A172 (cell line): Measurements from ENCODE around the gene ALCAM. TPM values are rescaled to one million over a fixed set of nuclear protein-coding genes. Genes with fewer than 3 reads are reported as not detected.

Source experiments
- DNase-seq: peaks from one replicate; pipeline ENCODE4 v3.0.0-alpha.2; 2015; ENCODE audit warnings: low spot score
- total RNA-seq: library from RNA; depleted of rRNA; stranded (reverse); fragments of >200 nt; shearing (Covaris generic); gene quantifications from 2 replicates; pipeline ENCODE4 v1.2.3, GENCODE V29; 2014

The ALCAM gene
- total RNA-seq, 1 experiment from 2014 or later, result 102 TPM

DNA sequence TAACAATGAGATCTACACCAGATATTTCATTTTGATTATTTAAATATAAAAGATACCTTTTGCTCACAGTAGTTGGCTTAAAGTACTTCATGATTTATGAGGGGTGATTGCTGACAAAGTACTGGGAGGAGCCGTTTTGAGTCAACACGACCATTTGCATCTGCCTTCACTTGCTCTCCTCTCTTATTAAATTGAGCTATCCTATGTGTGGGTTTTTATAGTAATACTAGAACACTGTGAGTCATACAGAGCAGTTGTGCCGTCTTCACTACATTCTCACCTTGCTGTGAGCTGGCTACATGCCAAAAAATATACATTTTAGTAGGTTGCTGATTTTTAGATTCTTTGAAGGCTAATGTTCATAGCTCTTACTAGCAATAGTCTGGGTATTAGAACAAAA lies 161.2 kb downstream of the ALCAM start:
- peak; percentile 62 for DNase-seq

DNA sequence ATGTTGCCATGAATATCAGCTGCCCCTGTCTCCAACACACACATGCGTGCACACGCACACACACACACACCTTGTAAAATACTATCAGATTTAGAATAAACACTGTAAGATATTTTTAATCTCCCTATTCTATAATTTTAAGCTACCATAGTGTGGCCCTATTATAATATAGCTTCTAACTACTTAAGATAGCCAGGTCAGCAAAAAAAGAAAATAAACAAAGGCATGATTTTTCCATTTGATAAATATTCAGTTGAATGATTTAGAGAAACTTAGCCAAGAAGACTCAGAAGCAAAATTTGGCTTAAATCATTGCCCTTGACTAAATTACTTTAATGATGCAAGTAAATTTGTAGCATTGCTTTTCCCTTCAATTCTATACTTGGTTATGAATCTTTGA lies 162.2 kb downstream of the ALCAM start:
- no peak for DNase-seq

DNA sequence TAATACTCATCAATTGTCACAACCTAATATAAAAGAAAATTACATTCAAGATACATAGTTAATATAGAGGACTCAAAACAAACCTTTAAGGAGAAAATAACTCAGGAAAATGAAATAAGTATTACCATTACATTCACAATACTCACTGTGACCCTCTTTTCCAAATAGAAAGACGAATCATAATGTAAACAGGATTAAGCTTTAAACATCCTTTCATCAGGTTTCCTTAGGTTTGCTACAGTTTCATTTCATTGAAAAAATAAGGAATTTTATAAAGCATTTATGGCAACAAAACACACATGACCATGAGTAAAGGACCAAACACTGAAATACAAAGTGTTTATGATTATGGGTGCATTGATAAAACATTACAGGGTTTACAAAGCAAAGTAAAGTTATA lies 162.7 kb downstream of the ALCAM start:
- DNase-seq, result no peak

DNA sequence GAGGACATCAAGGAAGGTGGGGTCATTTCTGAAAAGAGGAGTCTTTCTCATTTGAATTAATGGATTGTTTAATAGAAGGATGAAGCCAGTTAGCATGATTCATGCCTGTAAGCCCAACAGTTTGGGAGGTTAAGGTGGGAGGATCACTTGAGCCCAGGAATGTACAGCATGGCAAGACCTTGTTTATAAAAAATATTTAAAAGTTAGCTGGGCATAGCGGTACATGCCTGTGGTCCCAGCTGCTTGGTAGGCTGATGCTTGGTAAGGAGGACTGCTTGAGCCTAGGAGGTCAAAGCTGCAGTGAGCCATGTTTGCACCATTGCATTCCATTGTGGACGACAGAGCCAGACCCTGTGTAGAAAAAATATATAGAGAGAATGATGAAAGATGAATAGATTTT lies 165.5 kb downstream of the ALCAM start:
- no peak for DNase-seq

DNA sequence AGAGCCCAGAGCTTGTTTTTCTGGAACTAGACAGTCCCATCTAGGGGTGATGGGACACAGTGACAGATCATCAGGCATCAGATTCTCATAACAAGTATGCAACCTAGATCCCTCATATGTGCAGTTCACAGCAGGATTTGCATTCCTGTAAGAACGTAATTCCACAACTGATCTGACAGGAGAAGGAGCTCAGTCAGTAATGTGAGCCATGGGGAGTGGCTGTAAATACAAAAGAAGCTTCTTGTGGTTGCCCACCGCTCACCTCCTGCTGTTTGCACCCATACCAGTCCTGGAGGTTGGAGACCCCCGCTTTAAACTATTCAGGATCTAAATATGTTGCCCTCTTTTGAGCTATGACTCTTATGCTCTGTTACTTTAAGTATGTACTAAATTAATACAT lies 167.3 kb downstream of the ALCAM start:
- peak; percentile 27 for DNase-seq

DNA sequence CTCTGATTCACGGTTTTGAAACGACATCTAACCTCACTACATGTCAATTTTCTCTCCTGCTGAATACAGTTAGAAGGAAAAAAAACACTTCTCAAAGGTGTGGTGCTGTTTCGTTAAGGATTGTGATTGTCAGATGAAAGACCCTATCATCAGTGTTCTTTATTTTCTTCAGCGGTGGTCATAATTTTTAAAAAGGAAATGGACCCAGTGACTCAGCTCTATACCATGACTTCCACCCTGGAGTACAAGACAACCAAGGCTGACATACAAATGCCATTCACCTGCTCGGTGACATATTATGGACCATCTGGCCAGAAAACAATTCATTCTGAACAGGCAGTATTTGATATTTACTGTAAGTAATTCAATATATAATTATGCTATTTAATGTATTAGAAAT lies 167.8 kb downstream of the ALCAM start:
- peak; percentile 3 for DNase-seq

DNA sequence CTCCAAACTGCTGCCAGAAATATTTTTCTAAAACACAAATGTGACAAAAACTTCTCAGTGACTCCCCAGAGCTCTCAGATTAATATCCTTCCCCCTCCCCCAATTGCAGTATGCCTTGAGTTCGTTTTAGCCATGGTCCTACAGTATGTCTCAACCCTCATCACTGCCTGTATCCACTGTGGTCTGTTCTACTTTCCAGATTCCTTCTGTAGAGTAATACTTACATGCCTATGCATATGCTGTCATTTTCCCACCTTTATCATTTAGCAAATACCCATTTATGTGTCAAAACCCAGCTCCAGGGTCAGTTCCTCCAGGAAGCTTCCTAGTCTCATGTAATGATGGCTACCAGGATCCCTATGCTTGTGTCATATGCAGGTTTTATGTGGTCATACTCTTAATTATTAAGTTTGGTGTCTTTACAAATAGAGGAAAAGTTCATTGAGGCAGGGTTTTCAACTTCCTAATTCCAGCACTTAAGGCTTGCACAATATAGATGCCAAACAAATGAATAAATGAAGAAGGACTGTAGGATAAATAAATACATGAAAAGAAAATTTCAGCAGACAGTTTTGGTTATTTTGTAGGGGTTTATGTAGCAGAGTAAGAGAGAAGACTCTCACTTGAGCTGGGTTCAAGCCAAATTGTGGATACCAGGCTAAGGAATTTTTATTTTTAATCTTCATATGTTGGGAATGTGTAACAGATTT lies 170.8 kb downstream of the ALCAM start:
- DNase-seq, result no peak

DNA sequence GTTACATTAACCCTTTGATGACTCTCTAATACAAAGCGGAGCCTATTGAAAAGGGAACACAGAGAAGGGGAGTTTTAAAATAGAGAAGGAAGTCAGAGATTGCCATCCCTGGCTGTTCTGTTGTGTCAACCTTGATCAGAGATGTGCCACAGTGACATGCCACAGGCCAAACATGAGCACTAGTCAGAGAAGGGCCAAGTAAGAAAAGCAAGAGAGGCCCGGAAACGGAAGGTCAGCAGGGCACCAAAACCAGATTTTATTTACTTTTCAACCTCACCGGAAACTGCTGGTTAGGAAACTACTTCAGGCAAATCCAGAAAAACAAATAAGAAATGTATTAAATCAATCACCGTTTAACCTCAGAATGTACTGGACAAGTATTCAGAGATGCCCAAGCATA lies 171.8 kb downstream of the ALCAM start:
- DNase-seq, result no peak

DNA sequence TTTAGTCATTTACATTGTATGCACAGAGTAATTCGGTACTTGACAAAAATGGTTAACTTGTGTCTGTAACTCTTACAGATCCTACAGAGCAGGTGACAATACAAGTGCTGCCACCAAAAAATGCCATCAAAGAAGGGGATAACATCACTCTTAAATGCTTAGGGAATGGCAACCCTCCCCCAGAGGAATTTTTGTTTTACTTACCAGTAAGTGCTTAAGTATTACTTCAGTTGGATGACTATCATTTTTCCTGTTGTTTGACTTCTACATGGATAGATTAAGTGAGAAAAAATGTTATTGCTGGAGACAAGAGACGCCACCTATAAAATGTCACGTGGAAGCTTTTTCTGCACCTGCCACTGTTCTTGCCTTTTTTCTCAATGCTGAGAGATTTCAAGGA lies 173.2 kb downstream of the ALCAM start:
- no peak for DNase-seq

DNA sequence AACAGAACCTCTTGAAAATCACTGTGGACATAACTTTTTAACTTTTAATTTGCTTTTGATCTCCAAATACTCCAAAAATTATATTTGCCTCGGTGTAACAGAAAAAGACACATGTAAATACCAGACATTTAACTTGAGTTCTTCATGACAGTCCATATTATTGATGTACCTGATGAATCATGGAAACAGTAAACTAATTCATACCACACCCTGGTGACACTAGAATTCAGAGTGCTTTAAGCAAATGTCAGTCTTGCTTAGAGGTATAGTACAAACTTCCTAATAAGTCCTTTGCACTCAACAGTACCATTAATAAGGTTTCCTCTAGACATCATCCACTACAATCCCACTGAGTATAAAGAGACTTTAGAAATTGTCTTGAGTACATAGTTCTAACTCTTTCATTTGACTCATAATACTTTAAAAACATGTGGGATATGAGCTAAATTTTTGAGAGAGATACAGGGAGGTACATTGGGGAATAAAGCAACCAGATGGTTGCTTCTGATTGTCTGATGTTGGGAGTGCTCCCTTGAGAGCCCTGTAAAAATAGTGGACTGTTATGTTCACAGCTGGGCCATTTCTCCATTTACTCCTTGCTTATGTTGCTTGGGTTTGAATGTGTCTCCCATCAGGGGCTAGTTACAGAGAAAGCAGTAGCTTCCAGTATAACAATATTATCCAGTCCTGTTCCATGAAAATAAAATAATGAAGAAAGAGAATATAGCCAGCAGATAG lies 175.7 kb downstream of the ALCAM start:
- DNase-seq, result no peak

DNA sequence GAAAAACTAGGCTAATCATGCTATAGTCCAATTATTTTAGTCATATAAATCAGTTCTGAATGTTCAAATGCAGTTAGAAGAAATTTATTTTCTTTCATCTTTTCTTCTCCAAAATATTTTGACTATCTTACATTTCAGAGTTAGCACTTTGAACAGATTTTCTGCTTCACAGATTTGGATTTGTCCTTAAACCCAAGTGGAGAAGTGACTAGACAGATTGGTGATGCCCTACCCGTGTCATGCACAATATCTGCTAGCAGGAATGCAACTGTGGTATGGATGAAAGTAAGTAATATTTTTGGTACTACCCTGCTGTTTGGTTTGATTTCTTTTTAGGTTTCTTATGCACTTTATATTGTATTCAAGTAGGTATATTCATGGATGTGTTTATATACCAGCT lies 178.3 kb downstream of the ALCAM start:
- DNase-seq, result no peak

DNA sequence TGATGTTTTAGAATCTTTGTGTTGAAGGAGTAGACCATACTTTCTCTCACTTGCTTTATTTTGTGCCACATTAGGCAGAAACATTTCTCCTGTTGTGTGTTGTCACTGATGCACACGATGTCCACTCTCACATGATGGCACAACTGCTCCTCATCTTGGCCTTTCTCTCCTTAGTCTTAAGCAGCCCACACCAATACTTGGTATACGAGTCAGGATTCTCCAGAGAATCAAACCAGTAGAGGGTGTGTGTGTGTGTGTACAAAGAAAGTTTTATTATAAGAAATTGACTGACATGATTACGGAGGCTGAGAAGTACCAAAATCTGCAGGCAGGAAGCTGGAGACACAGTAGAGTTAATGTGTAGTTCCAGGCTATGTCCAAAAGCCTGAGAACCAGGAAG lies 187.1 kb downstream of the ALCAM start:
- no peak for DNase-seq

DNA sequence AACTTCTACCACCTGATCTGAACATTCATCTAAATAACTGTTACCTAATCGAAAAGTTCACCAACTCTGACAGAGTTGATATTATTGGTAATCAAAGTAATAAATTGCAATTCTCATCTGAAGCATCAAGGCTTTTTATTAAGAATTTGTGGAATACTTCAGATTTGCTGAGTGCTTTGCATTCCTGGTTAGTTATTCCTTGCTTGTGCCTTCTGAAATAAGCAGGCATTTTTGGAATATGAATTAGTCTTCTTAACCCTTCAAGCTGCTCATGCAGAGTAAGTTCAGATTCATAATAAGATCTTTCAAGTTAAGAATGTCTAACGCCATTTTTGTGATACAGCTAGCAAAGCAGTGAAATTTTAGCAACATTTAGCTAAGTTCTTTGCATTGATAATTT lies 188.5 kb downstream of the ALCAM start:
- no peak for DNase-seq

DNA sequence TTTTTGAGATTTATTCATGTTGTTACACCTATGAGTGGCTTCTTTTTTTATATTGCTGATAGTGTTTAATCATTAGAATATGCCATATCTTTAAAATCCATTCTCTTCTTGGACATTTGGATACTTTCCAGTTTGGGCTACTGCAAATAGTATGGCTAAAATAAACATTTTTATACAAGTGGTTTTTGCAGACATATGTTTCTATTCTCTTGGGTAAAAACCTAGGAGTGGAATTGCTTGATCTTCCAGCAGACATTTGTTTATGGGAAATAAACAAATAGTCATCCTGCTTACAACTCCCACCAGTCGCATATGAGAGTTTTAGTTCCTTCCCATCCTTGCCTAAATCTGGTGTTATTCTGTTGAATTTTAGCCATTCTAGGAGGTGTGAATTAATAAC lies 193.1 kb downstream of the ALCAM start:
- DNase-seq, result no peak

DNA sequence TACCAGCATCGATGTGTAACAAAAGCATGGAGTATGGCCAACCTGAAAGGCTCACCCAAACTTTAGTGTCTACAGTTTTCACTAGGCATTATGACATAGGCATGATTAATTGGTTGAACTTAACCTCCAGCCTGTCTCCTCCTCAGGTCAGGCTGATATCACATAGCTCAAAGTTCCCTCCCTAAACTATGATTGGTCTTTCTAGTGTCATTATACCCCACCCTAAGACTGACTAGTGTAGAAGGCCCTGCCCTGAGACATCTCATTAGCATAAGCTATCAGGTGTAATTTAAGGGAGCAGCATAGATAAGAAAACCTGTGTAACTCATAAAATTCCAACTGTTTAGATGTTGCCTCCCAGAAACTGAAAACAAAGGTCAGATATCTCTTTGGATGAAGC lies 195.2 kb downstream of the ALCAM start:
- no peak for DNase-seq

DNA sequence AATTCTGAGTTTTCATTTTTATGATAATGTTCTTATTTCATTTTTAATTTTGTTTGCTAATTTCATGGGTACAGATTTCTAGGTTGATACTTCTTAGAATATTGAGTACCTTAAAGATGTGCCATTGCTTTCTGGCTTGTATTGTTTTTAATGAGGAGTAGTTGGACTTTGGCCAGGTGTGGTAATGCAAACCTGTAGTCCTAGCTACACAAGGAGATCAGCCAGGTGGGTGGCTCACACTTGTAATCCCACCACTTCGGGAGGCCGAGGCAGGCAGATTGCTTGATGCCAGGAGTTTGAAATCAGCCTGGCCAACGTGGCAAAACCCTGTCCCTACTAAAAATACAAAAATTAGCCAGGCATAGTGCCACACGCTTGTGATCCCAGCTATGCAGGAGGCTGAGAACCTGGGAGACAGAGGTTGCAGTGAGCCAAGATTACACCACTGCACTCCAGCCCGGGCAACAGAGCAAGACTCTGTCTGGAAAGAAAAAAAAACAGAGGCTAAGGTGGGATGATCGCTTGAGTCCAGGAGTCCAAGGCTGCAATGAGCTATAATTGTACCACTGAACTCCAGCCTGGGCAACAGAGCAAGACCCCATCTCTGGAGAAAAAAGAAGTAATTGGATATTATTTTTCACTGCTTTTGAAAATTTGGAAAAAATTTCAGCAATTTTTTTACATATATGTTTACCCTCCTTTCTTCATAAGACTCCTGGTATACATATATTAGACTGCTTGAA lies 198.0 kb downstream of the ALCAM start:
- DNase-seq, result no peak

DNA sequence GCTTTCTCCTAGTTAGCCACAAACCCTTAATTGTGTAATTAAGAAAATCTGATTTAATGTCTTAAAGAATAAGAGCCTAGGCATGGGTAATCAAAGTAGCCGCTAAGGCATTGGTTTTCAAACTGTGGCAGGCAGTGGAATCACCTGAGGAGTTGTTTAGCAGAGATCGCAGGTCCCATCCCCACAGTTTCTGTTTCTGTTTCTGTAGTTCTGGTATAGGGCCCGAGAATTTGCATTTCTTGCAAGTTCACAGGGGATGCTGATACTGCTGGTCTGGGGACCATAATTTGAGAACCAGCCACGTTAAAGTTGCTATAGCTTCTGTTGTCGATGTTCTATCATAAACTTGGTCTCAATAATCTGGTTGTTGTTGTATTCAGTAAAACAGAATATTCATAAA lies 204.3 kb downstream of the ALCAM start:
- DNase-seq, result no peak

DNA sequence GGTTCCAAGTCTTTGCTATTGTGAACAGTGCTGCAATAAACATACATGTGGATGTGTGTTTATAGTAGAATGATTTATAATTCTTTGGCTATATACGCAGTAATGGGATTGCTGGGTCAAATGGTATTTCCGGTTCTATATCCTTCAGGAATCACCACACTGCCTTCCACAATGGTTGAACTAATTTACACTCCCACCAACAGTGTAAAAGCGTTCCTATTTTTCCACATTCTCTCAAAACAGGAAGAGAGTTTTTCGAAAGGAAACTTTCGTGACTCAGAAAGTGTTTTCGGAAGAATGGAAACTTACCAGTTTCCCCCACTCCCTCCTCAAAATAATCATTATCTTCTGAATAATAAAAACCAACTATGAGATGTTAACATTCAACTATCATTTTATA lies 205.8 kb downstream of the ALCAM start:
- DNase-seq, result no peak

DNA sequence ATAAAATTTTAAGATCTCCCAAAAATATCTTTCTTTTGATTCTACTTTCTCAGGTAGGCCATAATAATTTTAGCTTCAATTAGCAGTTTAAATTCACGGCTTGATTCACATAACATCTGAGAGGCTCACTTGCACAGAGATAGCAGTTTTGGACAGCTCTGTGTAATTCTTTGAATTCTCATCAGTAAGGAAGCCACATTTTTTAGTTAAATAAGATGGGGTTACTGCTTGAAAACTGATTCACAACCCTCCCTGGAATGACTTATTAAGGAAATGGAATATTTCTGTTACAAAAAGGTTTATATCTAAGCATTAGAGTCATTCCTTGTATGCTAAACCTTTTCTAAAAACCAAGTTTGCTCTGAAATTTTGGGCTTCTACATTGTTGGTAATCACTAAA lies 212.7 kb downstream of the ALCAM start:
- DNase-seq, result no peak

DNA sequence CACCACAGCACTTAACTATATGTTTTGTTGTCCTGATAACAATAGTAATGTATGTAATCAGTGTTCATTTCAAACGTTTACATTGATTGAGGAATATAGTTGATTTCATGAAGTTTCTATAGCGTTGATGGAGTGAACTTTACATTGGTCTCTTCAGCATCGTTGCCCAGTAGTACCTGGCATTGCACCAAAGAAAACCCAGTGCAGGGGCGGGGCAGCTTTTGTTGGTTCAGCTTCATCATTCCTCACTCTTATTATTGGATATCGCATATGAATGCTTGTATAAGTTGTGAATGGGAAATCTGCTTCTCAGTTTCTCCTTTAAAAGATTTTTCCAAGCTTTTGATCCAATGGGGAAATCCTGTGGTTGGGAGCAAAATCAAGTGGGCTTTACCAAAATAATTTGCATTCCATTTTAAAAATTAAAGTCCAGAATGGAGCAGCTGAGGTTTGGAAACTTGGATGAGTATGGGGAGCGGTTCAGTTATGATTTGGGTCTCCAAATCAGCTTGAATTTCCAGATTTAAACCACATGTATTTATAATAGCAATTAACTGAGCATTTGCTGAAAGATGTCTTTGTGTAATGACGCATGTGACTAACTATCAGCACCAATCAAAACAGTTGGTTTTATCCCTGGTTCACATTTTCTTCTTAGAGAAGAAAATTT lies 213.7 kb downstream of the ALCAM start:
- DNase-seq, result no peak

DNA sequence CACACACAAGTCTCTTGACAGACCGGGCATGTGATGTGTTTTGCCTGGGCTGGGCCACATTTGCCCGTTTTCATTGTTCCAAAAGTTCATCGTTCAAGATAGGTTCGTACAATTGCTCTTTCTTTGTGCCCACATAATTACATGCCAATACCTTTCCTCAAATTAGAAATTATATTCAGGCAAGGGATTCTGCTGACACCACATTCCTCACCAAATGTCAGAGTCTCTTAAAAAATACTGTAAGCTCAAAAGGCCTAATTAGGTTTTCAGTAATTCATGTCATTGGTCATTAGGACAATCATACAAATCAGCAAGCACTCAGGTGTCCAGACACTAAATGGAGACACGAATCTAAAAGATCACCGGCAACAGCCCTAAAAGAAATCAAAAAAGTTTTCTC lies 215.3 kb downstream of the ALCAM start:
- no peak for DNase-seq

DNA sequence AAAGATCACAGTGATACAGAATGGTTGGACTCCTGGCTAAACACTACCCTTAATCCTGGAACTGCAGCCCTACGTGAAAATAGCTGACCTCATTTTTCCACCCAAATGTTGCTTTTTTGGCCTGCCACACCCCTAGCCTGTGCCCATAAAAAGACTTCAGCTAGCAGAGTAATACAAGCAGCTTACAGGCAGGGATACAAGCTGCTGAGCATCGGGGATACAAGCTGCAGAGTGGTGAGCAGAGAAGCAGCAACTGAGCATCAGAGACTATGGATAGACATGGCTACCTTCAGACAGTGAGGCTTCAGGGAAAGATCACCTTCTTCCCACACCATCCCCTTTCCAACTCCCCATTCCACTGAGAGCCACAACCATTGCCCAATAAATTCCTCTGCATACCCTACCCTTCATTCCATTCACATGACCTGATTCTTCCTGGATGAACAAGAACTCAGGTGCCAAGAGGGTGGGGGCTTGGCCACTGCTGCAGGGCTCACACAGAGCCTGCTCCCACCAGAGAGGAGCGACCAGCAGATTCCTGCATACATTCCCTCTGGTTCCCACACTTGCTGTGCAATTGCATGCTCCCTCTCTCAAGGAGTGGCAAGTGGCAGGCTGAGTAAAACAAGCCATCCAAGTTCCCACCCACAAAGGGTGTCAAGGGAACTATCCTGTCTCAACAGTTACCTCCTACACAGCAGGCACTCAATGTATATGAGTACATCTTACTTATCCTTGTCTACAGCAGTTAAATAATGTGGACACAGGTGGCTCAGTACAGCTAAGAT lies 217.5 kb downstream of the ALCAM start:
- no peak for DNase-seq
